GM23338 (cell line): ENCODE measurements around the gene PI4K2A. TPM values are rescaled to one million over a fixed set of nuclear protein-coding genes. Genes with fewer than 3 reads are reported as not detected.

Experiments used
- ATAC-seq: fragments of 200-7000 bp; cut with Tn5 transposase; 3 replicates; pipeline ENCODE4 v1.9.1; 2020
- DNase-seq: peaks from one replicate; pipeline ENCODE4 v3.0.0-alpha.2; 2015; ENCODE audit warnings: low spot score
- H2AFZ ChIP-seq: fragments of 200-600 bp; sonication (generic); 2 replicates; pipeline ENCODE4 v1.8.0; 2016; ENCODE audit warnings: antibody characterized with exemption, mild to moderate bottlenecking, moderate library complexity
- H3F3A ChIP-seq: fragments of 200-600 bp; sonication (generic); replicated peaks from 2 replicates; pipeline ENCODE4 v1.8.0; 2017; ENCODE audit warnings: antibody characterized with exemption, mixed run types, low read depth
- H3K27ac ChIP-seq: fragments of 200-600 bp; sonication (generic); 2 replicates; pipeline ENCODE4 v1.6.1; 2016; ENCODE audit warnings: low read depth
- H3K27me3 ChIP-seq: fragments of 200-600 bp; sonication (generic); 2 replicates; pipeline ENCODE4 v1.8.0; 2016; ENCODE audit warnings: mild to moderate bottlenecking, mixed run types, moderate library complexity; ENCODE audit not compliant: insufficient read depth
- H3K36me3 ChIP-seq: fragments of 200-600 bp; sonication (generic); 2 replicates; pipeline ENCODE4 v1.8.0; 2016; ENCODE audit warnings: mild to moderate bottlenecking; ENCODE audit not compliant: insufficient read depth
- H3K4me1 ChIP-seq: fragments of 200-600 bp; sonication (generic); 2 replicates; pipeline ENCODE4 v1.8.0; 2016; ENCODE audit warnings: mild to moderate bottlenecking, moderate library complexity; ENCODE audit not compliant: insufficient read depth
- H3K4me2 ChIP-seq: fragments of 200-600 bp; sonication (generic); 2 replicates; pipeline ENCODE4 v1.7.1; 2017; ENCODE audit warnings: mixed run types
- H3K4me3 ChIP-seq: fragments of 200-600 bp; sonication (generic); 2 replicates; pipeline ENCODE4 v1.6.1; 2016; ENCODE audit warnings: mixed run types
- H3K79me2 ChIP-seq: fragments of 200-600 bp; sonication (generic); replicated peaks from 2 replicates; pipeline ENCODE4 v1.8.0; 2017; ENCODE audit warnings: mild to moderate bottlenecking; ENCODE audit not compliant: insufficient read depth
- H3K9me2 ChIP-seq: fragments of 200-600 bp; sonication (generic); 2 replicates; pipeline ENCODE4 v1.8.0; 2017; ENCODE audit not compliant: insufficient read depth
- H4K20me1 ChIP-seq: fragments of 200-600 bp; sonication (generic); replicated peaks from 2 replicates; pipeline ENCODE4 v1.8.0; 2017; ENCODE audit warnings: mild to moderate bottlenecking; ENCODE audit not compliant: insufficient read depth
- H3K27ac Mint-ChIP-seq: 2 replicates; pipeline ENCODE4 v1.8.0; 2020; ENCODE audit warnings: inconsistent platforms, mild to moderate bottlenecking, moderate library complexity, mixed read lengths
- H3K27me3 Mint-ChIP-seq: 3 replicates; pipeline ENCODE4 v1.8.0; 2022; ENCODE audit warnings: low read depth, mild to moderate bottlenecking, moderate library complexity, mixed read lengths, inconsistent platforms; ENCODE audit not compliant: insufficient read depth, poor library complexity
- H3K36me3 Mint-ChIP-seq: 3 replicates; pipeline ENCODE4 v1.8.0; 2021; ENCODE audit warnings: low read depth, mild to moderate bottlenecking, inconsistent platforms, moderate library complexity, mixed read lengths
- H3K4me1 Mint-ChIP-seq: 3 replicates; pipeline ENCODE4 v1.8.0; 2020; ENCODE audit warnings: mild to moderate bottlenecking, inconsistent platforms, mixed read lengths
- H3K4me3 Mint-ChIP-seq: 3 replicates; pipeline ENCODE4 v1.8.0; 2021; ENCODE audit warnings: moderate library complexity, mild to moderate bottlenecking, inconsistent platforms, mixed read lengths
- H3K9me3 Mint-ChIP-seq: 3 replicates; pipeline ENCODE4 v1.8.0; 2020; ENCODE audit warnings: moderate library complexity, mild to moderate bottlenecking, inconsistent platforms, mixed read lengths
- CREB1 ChIP-seq: fragments of 250-450 bp; sonication (Bioruptor Pico); IDR thresholded peaks from 2 replicates; pipeline ENCODE4 v1.5.0; 2020; ENCODE audit warnings: low read depth, mild to moderate bottlenecking, moderate library complexity
- CTCF ChIP-seq, 2 experiments: fragments of 200-600 bp in 1 of 2; sonication (generic) in 1 of 2; conservative IDR thresholded peaks; 2 replicates each; pipeline versions ENCODE4 v1.5.1 to v1.6.1; 2016 to 2017; ENCODE audit warnings: antibody characterized with exemption in 2 of 2, low read depth in 2 of 2, mild to moderate bottlenecking in 2 of 2, moderate library complexity in 1 of 2
- ETS1 ChIP-seq: IDR thresholded peaks from 2 replicates; pipeline ENCODE4 v1.6.1; 2016; ENCODE audit warnings: antibody characterized with exemption
- EZH2 ChIP-seq: fragments of 200-600 bp; sonication (generic); IDR thresholded peaks from one replicate; pipeline ENCODE4 v1.8.0; 2017; ENCODE audit warnings: antibody characterized with exemption, mild to moderate bottlenecking, low read depth; ENCODE audit not compliant: unreplicated experiment
- EZH2phosphoT487 ChIP-seq: fragments of 200-600 bp; sonication (generic); IDR thresholded peaks from one replicate; pipeline ENCODE4 v1.8.1; 2018; ENCODE audit warnings: antibody characterized with exemption; ENCODE audit not compliant: unreplicated experiment
- JUNB ChIP-seq: IDR thresholded peaks from one replicate; pipeline ENCODE4 v1.6.1; 2016; ENCODE audit warnings: antibody characterized with exemption; ENCODE audit not compliant: unreplicated experiment
- NANOG ChIP-seq: IDR thresholded peaks from 2 replicates; pipeline ENCODE4 v1.6.1; 2016; ENCODE audit warnings: antibody characterized with exemption, borderline replicate concordance
- POLR2AphosphoS5 ChIP-seq: IDR thresholded peaks from 2 replicates; pipeline ENCODE4 v1.6.1; 2016; ENCODE audit warnings: antibody characterized with exemption, low read depth
- REST ChIP-seq: IDR thresholded peaks from one replicate; pipeline ENCODE4 v1.6.1; 2018; ENCODE audit warnings: antibody characterized with exemption; ENCODE audit not compliant: unreplicated experiment
- STAT1 ChIP-seq: IDR thresholded peaks from one replicate; pipeline ENCODE4 v1.6.1; 2016; ENCODE audit warnings: antibody characterized with exemption; ENCODE audit not compliant: unreplicated experiment
- ZNF114 ChIP-seq: fragments of 250-450 bp; sonication (Bioruptor Pico); IDR thresholded peaks from 2 replicates; pipeline ENCODE4 v1.5.0; 2020; ENCODE audit warnings: mild to moderate bottlenecking, moderate library complexity
- ZNF331 ChIP-seq: fragments of 250-450 bp; sonication (Bioruptor Pico); IDR thresholded peaks from 2 replicates; pipeline ENCODE4 v1.5.0; 2020; ENCODE audit warnings: low read depth, mild to moderate bottlenecking, moderate library complexity
- ZNF462 ChIP-seq: fragments of 250-450 bp; sonication (Bioruptor Pico); IDR thresholded peaks from 2 replicates; pipeline ENCODE4 v1.5.0; 2020; ENCODE audit warnings: mild to moderate bottlenecking, moderate library complexity
- polyA plus RNA-seq: library from polyadenylated mRNA; unstranded; fragments of >200 nt; fragmentation: Nextera tagmentation; extraction: Ambion mirVana; gene quantifications from 2 replicates; pipeline ENCODE4 v1.2.1, GENCODE V29; 2016
- total RNA-seq: library from RNA; depleted of rRNA; stranded (reverse); fragments of >200 nt; shearing (Covaris generic); gene quantifications from 2 replicates; pipeline ENCODE4 v1.2.3, GENCODE V29; 2014

The PI4K2A gene
- total and polyA plus RNA-seq, 2 experiments from 2014 or later = 8.1 to 29.2 TPM

- Mint-ChIP-seq H3K9me3 (no peaks in the 10 kb centered on the region), H3K4me3 (no peak overlapping the region), H3K27ac (no peak overlapping the region), H3K4me1 (no peaks in the 10 kb centered on the region), H3K36me3 (peaks cover 56% of the 10 kb centered on the region), H3K27me3 (peaks cover 3% of the 10 kb centered on the region)
- H3K79me2 ChIP-seq = no peaks in the 10 kb centered on the region
- H3K36me3 ChIP-seq = peaks cover 18% of the 10 kb centered on the region
- H3K27ac ChIP-seq = no peak overlapping the region
- DNase-seq (no peak), ATAC-seq (no peak)
- H3K4me1 ChIP-seq = no peaks in the 10 kb centered on the region
- TF ChIP-seq CTCF (conservative IDR thresholded peaks at IDR 0.05; ENCODE audit: low read depth in 2 of 2) = no peak
- TF ChIP-seq JUNB = no peak
- no peak for TF ChIP-seq ETS1
- TF ChIP-seq ZNF114 (CRISPR knock-in tag) = no peak
- no peak for TF ChIP-seq REST
- TF ChIP-seq STAT1 = no peak
- no peak for TF ChIP-seq POLR2AphosphoS5
- TF ChIP-seq EZH2 = no peak
- no peak for TF ChIP-seq ZNF462 (CRISPR knock-in tag)
- no peak for TF ChIP-seq CREB1 (CRISPR knock-in tag)
- TF ChIP-seq EZH2phosphoT487 = no peak
- TF ChIP-seq NANOG = no peak
- no peak for TF ChIP-seq ZNF331 (CRISPR knock-in tag)
- no peaks in the 10 kb centered on the region for H3K9me2 ChIP-seq
- no peak overlapping the region for H2AFZ ChIP-seq
- no peak overlapping the region for H3K4me2 ChIP-seq
- no peaks in the 10 kb centered on the region; the same call in 1 of the 2 replicates for H4K20me1 ChIP-seq
- H3K27me3 ChIP-seq = no peaks in the 10 kb centered on the region
- no peak overlapping the region for H3K4me3 ChIP-seq
- H3F3A ChIP-seq = no peaks in the 10 kb centered on the region; the same call in 1 of the 2 replicates
These were observed 33.5 kb downstream of the PI4K2A start for GRCh38 chr10:97673736-97674525.
